Heart left ventricle (tissue), 13 donors: ENCODE data around the gene TMEM163.

Experiments
- POLR2A ChIP-seq, 2 donors: fragments of 450-650 bp; IDR thresholded peaks; one replicate each; pipeline ENCODE4 v1.6.1; 2017; ENCODE audit warnings: antibody characterized with exemption in 2 of 2, mild to moderate bottlenecking in 2 of 2, moderate library complexity in 2 of 2
- TF ChIP-seq, protein P1 (sequence below), 12 donors: fragments of 200-600 bp; sonication (generic) in 4 of 12; IDR thresholded peaks; one replicate each; pipeline versions ENCODE4 v1.5.0 to v1.8.0; 2018 to 2022; ENCODE audit warnings: antibody characterized with exemption in 12 of 12, mild to moderate bottlenecking in 5 of 12
- donor health status: ischemic (EF 13 %, LVEDD 7.1; RV severe dilation, severe dysfunction).
- donor health status: DM: no; HTN: yes; CAD: no.
- donor health status: DM: no; HTN: no; CAD: no.
- donor health status: ischemic (EF 25% LVEDD 6.9; RV normal size, moderate dysfunction).
- donor health status: ischemic (EF 25% LVEDD 5.7; RV mildly dilated, moderate dysfunction).
- donor health status: ischemic (EF 35%, LVEDD 5.7; RV mildly dilated, moderate dysfunction).
- donor health status: nonischemic (EF 11% LVEDD 7.7; RV severe dilation, severe dysfunction).
- donor health status: DM: yes; HTN: yes; CAD: no.
- donor health status: PGD.
- donor health status: ischemic (EF 29% LVEDD 5.4; RV normal size, mild dysfunction).
- donor health status: nonischemic (EF 23%, LVEDD 6.1; RV moderate dilation, normal function).

DNA sequence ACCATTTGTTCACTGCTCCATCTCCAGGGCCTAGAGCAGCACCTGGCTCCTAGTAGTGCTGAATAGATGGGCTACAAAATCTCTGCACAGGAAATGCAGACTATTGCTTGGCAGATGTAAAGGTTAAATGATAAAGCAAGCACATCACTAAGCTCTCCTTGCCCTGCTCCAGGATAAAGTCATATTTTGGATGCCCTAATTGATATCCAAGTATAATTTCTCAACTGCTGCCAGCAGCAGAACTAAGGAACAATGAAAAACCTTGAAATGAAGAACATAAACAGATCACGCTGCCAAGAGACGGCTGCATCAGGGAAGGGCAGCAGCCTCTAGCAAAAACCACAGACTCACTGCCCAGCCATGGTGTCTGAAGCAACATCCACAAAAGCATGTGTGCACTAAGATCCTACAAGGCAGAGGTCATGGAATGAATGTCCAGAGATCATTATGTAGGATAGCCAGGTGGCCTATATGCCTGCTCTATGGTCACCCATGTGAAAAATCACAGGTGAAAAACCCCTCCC lies 134.7 kb downstream of the TMEM163 start:
- TF ChIP-seq, protein P1, sequence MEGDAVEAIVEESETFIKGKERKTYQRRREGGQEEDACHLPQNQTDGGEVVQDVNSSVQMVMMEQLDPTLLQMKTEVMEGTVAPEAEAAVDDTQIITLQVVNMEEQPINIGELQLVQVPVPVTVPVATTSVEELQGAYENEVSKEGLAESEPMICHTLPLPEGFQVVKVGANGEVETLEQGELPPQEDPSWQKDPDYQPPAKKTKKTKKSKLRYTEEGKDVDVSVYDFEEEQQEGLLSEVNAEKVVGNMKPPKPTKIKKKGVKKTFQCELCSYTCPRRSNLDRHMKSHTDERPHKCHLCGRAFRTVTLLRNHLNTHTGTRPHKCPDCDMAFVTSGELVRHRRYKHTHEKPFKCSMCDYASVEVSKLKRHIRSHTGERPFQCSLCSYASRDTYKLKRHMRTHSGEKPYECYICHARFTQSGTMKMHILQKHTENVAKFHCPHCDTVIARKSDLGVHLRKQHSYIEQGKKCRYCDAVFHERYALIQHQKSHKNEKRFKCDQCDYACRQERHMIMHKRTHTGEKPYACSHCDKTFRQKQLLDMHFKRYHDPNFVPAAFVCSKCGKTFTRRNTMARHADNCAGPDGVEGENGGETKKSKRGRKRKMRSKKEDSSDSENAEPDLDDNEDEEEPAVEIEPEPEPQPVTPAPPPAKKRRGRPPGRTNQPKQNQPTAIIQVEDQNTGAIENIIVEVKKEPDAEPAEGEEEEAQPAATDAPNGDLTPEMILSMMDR (IDR thresholded peaks at IDR 0.05) = no peak
- TF ChIP-seq POLR2A (IDR thresholded peaks at IDR 0.05) = no peak
